Stimulated activated CD8-positive, alpha-beta memory T cell treated with anti-CD3 and anti-CD28 coated beads, Interleukin-2, amount 100 ng/mL, for 1 hour (primary cell): ENCODE measurements around the gene LRRK1.

Source experiments
- DNase-seq, 2 donors: peaks; one replicate each; pipeline ENCODE4 v3.0.0-alpha.2; 2020; ENCODE audit warnings: low read depth in 2 of 2

Gene LRRK1

GRCh38 chr15:100972975-100973350, 53.8 kb downstream of the LRRK1 start:
- no peak for DNase-seq

- DNase-seq = no peak
Measured at GRCh38 chr15:100973351-100974111, 54.4 kb downstream of the LRRK1 start.

- no peak for DNase-seq
Measured at GRCh38 chr15:100975043-100975442, 55.9 kb downstream of the LRRK1 start.

GRCh38 chr15:100980410-100981046, 61.4 kb downstream of the LRRK1 start:
- no peak for DNase-seq

- no peak for DNase-seq
Measured at GRCh38 chr15:100981086-100981485, 61.9 kb downstream of the LRRK1 start.

- no peak for DNase-seq
Measured at GRCh38 chr15:100983221-100983620, 64.1 kb downstream of the LRRK1 start.

- no peak for DNase-seq
Measured at GRCh38 chr15:100985401-100985800, 66.2 kb downstream of the LRRK1 start.

GRCh38 chr15:100986158-100986896, 67.2 kb downstream of the LRRK1 start:
- DNase-seq = no peak

- no peak for DNase-seq
Measured at GRCh38 chr15:100987143-100987542, 68.0 kb downstream of the LRRK1 start.

GRCh38 chr15:100988297-100988696, 69.1 kb downstream of the LRRK1 start:
- no peak for DNase-seq

GRCh38 chr15:100988857-100989256, 69.7 kb downstream of the LRRK1 start:
- DNase-seq = no peak

- no peak for DNase-seq
Measured at GRCh38 chr15:100994597-100995446, 75.7 kb downstream of the LRRK1 start.

- no peak for DNase-seq
Measured at GRCh38 chr15:100995471-100996430, 76.6 kb downstream of the LRRK1 start.

GRCh38 chr15:100997442-100997841, 78.3 kb downstream of the LRRK1 start:
- DNase-seq = no peak

- no peak for DNase-seq
Measured at GRCh38 chr15:100998630-100999029, 79.5 kb downstream of the LRRK1 start.

GRCh38 chr15:100999369-100999768, 80.2 kb downstream of the LRRK1 start:
- DNase-seq = no peak

- DNase-seq = no peak
Measured at GRCh38 chr15:101000271-101000681, 81.1 kb downstream of the LRRK1 start.

GRCh38 chr15:101001056-101001455, 81.9 kb downstream of the LRRK1 start:
- DNase-seq = no peak

- DNase-seq = no peak
Measured at GRCh38 chr15:101001796-101002195, 82.6 kb downstream of the LRRK1 start.

- DNase-seq = no peak
Measured at GRCh38 chr15:101003081-101003480, 83.9 kb downstream of the LRRK1 start.

- DNase-seq = no peak
Measured at GRCh38 chr15:101003706-101004105, 84.5 kb downstream of the LRRK1 start.
